HEK293 (cell line): Measurements from ENCODE around the gene EHD1.

ENCODE experiments used
- CTCF ChIA-PET: fragments of 350-600 bp; formaldehyde crosslinking; extraction: SDS; loops from one replicate; lab custom pipeline; 2021; ENCODE audit warnings: antibody characterized with exemption; lab: Yijun Ruan, JAX
- POLR2A ChIA-PET: fragments of 300-600 bp; formaldehyde crosslinking; extraction: SDS; loops from one replicate; lab custom pipeline; 2020; ENCODE audit warnings: antibody characterized with exemption, inconsistent platforms; lab: Yijun Ruan, JAX
- H3K27ac ChIP-seq: fragments of 200-500 bp; sonication (Bioruptor generic); 2 replicates; pipeline ENCODE4 v1.5.1; 2014; ENCODE audit warnings: low read depth, low read length, control low read depth, inconsistent platforms; ENCODE audit errors: extremely low read depth
- H3K36me3 ChIP-seq, 2 experiments: fragments of 200-500 bp in 1 of 2; sonication (Bioruptor generic) in 1 of 2; 1 replicate in 1 of 2; 2 replicates in 1 of 2; pipeline ENCODE4 v1.5.1; 2014 to 2017; ENCODE audit warnings: inconsistent platforms in 2 of 2, low read length in 2 of 2; ENCODE audit not compliant: control insufficient read depth in 2 of 2, insufficient read depth in 1 of 2
- H3K4me1 ChIP-seq: fragments of 200-500 bp; sonication (Bioruptor generic); 2 replicates; pipeline ENCODE4 v1.5.1; 2014; ENCODE audit warnings: mild to moderate bottlenecking, low read length, inconsistent platforms; ENCODE audit not compliant: control insufficient read depth, insufficient read depth
- H3K4me3 ChIP-seq: 2 replicates; pipeline ENCODE4 v1.5.1; 2011; ENCODE audit warnings: low read depth, mild to moderate bottlenecking, control low read depth, low read length, moderate library complexity
- H3K9me3 ChIP-seq: fragments of 200-500 bp; sonication (Bioruptor generic); 2 replicates; pipeline ENCODE4 v1.5.1; 2014; ENCODE audit warnings: low read depth, low read length, inconsistent platforms; ENCODE audit not compliant: control insufficient read depth, insufficient read depth
- FEZF1 ChIP-seq: fragments of 450-650 bp; formaldehyde crosslinking; IDR thresholded peaks from 2 replicates; pipeline ENCODE4 v1.5.1; 2016; ENCODE audit warnings: missing biosample characterization, missing genetic modification characterization
- RBAK ChIP-seq: fragments of 450-650 bp; formaldehyde crosslinking; IDR thresholded peaks from 2 replicates; pipeline ENCODE4 v1.5.1; 2016; ENCODE audit warnings: missing biosample characterization, missing genetic modification characterization
- SETDB1 ChIP-seq: IDR thresholded peaks from one replicate; pipeline ENCODE4 v1.6.1; 2017; ENCODE audit warnings: mild to moderate bottlenecking, low read length, moderate library complexity, mixed read lengths; ENCODE audit not compliant: insufficient read length
- YY1 ChIP-seq: fragments of 450-650 bp; formaldehyde crosslinking; IDR thresholded peaks from 2 replicates; pipeline ENCODE4 v1.5.1; 2018; ENCODE audit warnings: missing biosample characterization, missing genetic modification characterization
- ZFHX2 ChIP-seq: fragments of 450-650 bp; formaldehyde crosslinking; conservative IDR thresholded peaks from 2 replicates; pipeline ENCODE4 v1.5.1; 2016; ENCODE audit warnings: missing biosample characterization, missing genetic modification characterization
- ZIC2 ChIP-seq: fragments of 450-650 bp; formaldehyde crosslinking; IDR thresholded peaks from 2 replicates; pipeline ENCODE4 v1.5.1; 2016; ENCODE audit warnings: missing biosample characterization, missing genetic modification characterization
- ZNF114 ChIP-seq: fragments of 450-650 bp; formaldehyde crosslinking; IDR thresholded peaks from 2 replicates; pipeline ENCODE4 v1.5.0; 2017; ENCODE audit warnings: missing biosample characterization, missing genetic modification characterization
- ZNF16 ChIP-seq: fragments of 450-650 bp; formaldehyde crosslinking; IDR thresholded peaks from 2 replicates; pipeline ENCODE4 v1.5.1; 2016; ENCODE audit warnings: low read depth, missing biosample characterization, missing genetic modification characterization
- ZNF335 ChIP-seq: fragments of 450-650 bp; formaldehyde crosslinking; conservative IDR thresholded peaks from 2 replicates; pipeline ENCODE4 v1.5.1; 2016; ENCODE audit warnings: missing biosample characterization, missing genetic modification characterization
- ZNF658 ChIP-seq: fragments of 450-650 bp; formaldehyde crosslinking; IDR thresholded peaks from 2 replicates; pipeline ENCODE4; 2016; ENCODE audit warnings: missing biosample characterization, missing genetic modification characterization
- ZNF677 ChIP-seq: fragments of 450-650 bp; IDR thresholded peaks from 2 replicates; pipeline ENCODE4 v1.5.0; 2018; ENCODE audit warnings: missing biosample characterization, mild to moderate bottlenecking, missing genetic modification characterization, moderate library complexity
- ZNF785 ChIP-seq: fragments of 450-650 bp; formaldehyde crosslinking; IDR thresholded peaks from 2 replicates; pipeline ENCODE4 v1.5.1; 2016; ENCODE audit warnings: missing biosample characterization, missing genetic modification characterization
- ZNF791 ChIP-seq: fragments of 450-650 bp; formaldehyde crosslinking; IDR thresholded peaks from 2 replicates; pipeline ENCODE4 v1.5.1; 2016; ENCODE audit warnings: missing biosample characterization, missing genetic modification characterization
- TF ChIP-seq, protein P1 (sequence below): sonication (generic); formaldehyde crosslinking; IDR thresholded peaks from 2 replicates; pipeline ENCODE4 v1.8.1; 2022; ENCODE audit warnings: mild to moderate bottlenecking, moderate library complexity, missing genetic modification reagents
- TF ChIP-seq, protein P2 (sequence below): fragments of 450-650 bp; formaldehyde crosslinking; IDR thresholded peaks from 2 replicates; pipeline ENCODE4 v1.5.1; 2016; ENCODE audit warnings: missing biosample characterization, missing genetic modification characterization
- TF ChIP-seq, protein P3 (sequence below): fragments of 450-650 bp; formaldehyde crosslinking; IDR thresholded peaks from 2 replicates; pipeline ENCODE4 v1.5.1; 2016; ENCODE audit warnings: missing biosample characterization, missing genetic modification characterization
- TF ChIP-seq, protein P4 (sequence below): fragments of 450-650 bp; formaldehyde crosslinking; IDR thresholded peaks from 2 replicates; pipeline ENCODE4 v1.5.1; 2016; ENCODE audit warnings: missing biosample characterization, missing genetic modification characterization

Gene EHD1

DNA sequence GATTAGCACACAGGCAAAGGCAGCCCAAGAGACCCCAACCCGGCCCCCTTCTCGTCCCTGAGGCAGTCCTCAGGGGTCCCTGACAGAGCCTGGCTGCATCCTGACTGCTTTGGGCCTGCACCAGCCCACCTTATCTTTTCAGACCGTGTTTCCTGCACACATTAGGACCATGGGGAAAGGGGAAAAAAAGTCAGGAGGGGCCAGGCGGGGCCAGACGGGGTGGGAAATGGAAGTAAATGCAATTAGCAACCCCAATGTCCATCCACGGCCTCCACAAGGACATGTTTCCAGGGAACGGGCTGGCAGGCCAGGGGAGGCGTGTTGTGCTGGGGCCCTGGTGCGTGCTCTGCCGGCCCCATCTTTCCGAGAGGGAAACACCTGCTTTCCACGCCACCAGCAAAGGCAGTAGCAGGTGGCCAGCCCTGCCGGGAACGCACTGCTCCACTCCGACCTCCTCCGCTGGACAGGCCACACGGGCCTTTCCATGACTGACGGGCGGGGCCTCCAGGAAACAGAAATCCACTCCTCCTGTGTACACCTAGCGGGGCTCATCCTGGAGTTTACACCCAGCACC, 7.4 kb downstream of the EHD1 start:
- H3K36me3 ChIP-seq = peaks cover 0 to 27% of the 10 kb centered on the region in 2 experiments; a peak in 1 of 3 replicates

DNA sequence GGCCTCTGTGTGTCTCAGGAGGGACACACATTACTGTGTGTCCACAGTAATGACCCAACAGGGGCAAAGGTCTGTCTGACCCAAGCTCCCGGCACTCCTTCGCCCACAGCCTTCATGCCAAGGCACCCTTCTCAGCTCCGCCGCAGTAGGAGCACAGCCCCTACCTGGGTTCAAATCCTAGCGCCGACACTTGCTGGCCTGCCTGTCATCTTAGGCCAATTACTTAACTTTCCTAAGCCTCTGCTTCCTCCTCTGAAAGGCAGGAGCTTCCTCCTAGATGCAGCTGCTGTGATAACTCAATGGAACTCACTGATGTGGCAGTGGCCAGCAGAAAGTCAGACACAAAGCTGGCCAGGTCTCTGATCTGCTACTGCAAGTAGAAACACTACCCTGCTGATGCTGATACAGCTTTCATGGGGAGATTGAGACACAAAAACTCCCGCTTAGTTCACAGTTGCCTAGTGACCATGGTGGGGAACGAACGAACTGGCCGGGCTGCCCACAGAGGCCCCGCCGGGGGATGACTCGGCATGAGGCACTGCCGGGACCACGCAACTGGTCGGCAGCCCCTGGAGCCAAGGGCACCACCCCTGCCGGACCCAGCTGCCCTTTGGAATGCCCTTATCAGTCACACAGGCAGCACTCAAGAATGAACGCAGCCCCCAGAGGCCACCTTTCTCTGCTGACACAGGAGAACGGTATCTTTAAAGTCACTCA, 8.1 kb downstream of the EHD1 start:
- H3K9me3 ChIP-seq = no peaks in the 10 kb centered on the region
- TF ChIP-seq FEZF1 (tag by site-specific recombination) (no peak), ZNF658 (no peak), ZIC2 (tag by site-specific recombination) (0 out of 2 replicates have a peak, but pooled peaks have one; percentile 18)
- TF ChIP-seq, all 188 proteins: peak for 1
- ChIA-PET POLR2A (no interaction called here), CTCF (interaction anchor here (0.5 to 1.7 kb wide), 8 partner anchors 10 to 192 kb away, joined by 3 to 5 read pairs (median 3); no protein-coding TSS in a partner anchor)
- no peak overlapping the region for H3K27ac ChIP-seq
- H3K4me1 ChIP-seq = no peaks in the 10 kb centered on the region
- no peak overlapping the region for H3K4me3 ChIP-seq
- H3K36me3 ChIP-seq = peaks cover 0 to 27% of the 10 kb centered on the region in 2 experiments; a peak in 1 of 3 replicates

More for the DNA sequence above, 7.4 kb downstream of the EHD1 start:
- TF ChIP-seq ZNF785 (tag by site-specific recombination) (no peak), YY1 (tag by site-specific recombination) (no peak), ZNF677 (no peak), ZNF114 (tag by site-specific recombination) (no peak), RBAK (tag by site-specific recombination) (no peak), SETDB1 (no peak), ZNF335 (tag by site-specific recombination) (no peak), ZNF791 (tag by site-specific recombination) (no peak)
- TF ChIP-seq, protein P1, sequence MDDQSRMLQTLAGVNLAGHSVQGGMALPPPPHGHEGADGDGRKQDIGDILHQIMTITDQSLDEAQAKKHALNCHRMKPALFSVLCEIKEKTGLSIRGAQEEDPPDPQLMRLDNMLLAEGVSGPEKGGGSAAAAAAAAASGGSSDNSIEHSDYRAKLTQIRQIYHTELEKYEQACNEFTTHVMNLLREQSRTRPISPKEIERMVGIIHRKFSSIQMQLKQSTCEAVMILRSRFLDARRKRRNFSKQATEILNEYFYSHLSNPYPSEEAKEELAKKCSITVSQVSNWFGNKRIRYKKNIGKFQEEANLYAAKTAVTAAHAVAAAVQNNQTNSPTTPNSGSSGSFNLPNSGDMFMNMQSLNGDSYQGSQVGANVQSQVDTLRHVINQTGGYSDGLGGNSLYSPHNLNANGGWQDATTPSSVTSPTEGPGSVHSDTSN (CRISPR knock-in tag) = no peak
- TF ChIP-seq, protein P2, sequence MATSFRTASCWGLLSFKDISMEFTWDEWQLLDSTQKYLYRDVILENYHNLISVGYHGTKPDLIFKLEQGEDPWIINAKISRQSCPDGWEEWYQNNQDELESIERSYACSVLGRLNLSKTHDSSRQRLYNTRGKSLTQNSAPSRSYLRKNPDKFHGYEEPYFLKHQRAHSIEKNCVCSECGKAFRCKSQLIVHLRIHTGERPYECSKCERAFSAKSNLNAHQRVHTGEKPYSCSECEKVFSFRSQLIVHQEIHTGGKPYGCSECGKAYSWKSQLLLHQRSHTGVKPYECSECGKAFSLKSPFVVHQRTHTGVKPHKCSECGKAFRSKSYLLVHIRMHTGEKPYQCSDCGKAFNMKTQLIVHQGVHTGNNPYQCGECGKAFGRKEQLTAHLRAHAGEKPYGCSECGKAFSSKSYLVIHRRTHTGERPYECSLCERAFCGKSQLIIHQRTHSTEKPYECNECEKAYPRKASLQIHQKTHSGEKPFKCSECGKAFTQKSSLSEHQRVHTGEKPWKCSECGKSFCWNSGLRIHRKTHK (tag by site-specific recombination) = no peak
- TF ChIP-seq, protein P3, sequence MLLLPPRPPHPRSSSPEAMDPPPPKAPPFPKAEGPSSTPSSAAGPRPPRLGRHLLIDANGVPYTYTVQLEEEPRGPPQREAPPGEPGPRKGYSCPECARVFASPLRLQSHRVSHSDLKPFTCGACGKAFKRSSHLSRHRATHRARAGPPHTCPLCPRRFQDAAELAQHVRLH (tag by site-specific recombination) = no peak
- Histone ChIP-seq H3K4me1 (no peaks in the 10 kb centered on the region), H3K9me3 (no peaks in the 10 kb centered on the region), H3K4me3 (no peak overlapping the region), H3K27ac (no peak overlapping the region)
- CTCF ChIA-PET = interaction anchor here (0.5 to 1.3 kb wide), 6 partner anchors 9 to 191 kb away, joined by 3 to 5 read pairs (median 4); no protein-coding TSS in a partner anchor
- POLR2A ChIA-PET = no interaction called here

DNA sequence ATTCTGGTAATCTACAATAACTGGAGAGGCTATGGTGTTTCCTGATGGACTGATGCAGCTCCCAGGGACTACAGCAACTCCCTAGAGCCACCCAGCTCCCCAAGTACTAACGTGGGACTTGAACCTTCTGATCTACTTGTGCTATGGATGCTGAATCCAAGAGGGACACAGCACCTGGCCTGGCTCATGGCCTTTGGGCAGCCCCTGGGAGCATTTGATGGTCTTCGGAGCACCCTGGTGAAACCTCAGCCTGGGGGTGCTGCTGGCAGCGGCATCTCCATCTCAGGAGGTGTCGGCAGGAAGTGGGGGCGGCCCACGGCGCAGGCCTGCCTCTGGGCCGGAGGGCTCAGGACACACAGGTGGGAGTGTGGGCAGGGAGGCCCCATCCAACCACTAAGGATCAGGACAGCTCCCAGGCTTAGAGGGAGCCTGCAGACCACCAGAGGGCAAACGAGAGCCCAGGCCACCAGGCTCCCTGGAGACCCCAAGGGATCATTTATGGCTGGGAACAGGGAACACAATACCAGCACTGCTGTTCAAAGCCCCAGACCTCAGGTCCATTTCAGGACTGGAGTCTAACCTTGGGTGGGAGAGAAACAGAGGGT, 8.7 kb downstream of the EHD1 start:
- H3K36me3 ChIP-seq = peaks cover 0 to 24% of the 10 kb centered on the region in 2 experiments; a peak in 1 of 3 replicates
- ChIA-PET CTCF (interaction anchor here (0.5 to 3.7 kb wide), 9 partner anchors 9 to 171 kb away, joined by 3 to 22 read pairs (median 4); no protein-coding TSS in a partner anchor), POLR2A (interaction anchor here (1.5 kb wide), 1 partner anchor 8 kb away, joined by 4 read pairs; the partner anchor contains the start of gene EHD1)
- H3K4me1 ChIP-seq = no peaks in the 10 kb centered on the region
- no peak overlapping the region for H3K4me3 ChIP-seq
- no peak overlapping the region for H3K27ac ChIP-seq
- TF ChIP-seq ZFHX2 (tag by site-specific recombination) (0 out of 2 replicates have a peak, but pooled peaks have one; percentile 8), ZNF16 (tag by site-specific recombination) (no peak)
- TF ChIP-seq, protein P4, sequence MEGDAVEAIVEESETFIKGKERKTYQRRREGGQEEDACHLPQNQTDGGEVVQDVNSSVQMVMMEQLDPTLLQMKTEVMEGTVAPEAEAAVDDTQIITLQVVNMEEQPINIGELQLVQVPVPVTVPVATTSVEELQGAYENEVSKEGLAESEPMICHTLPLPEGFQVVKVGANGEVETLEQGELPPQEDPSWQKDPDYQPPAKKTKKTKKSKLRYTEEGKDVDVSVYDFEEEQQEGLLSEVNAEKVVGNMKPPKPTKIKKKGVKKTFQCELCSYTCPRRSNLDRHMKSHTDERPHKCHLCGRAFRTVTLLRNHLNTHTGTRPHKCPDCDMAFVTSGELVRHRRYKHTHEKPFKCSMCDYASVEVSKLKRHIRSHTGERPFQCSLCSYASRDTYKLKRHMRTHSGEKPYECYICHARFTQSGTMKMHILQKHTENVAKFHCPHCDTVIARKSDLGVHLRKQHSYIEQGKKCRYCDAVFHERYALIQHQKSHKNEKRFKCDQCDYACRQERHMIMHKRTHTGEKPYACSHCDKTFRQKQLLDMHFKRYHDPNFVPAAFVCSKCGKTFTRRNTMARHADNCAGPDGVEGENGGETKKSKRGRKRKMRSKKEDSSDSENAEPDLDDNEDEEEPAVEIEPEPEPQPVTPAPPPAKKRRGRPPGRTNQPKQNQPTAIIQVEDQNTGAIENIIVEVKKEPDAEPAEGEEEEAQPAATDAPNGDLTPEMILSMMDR (tag by site-specific recombination) = 0 out of 2 replicates have a peak, but pooled peaks have one; percentile 27
- TF ChIP-seq, all 188 proteins: peak for 2
- no peaks in the 10 kb centered on the region for H3K9me3 ChIP-seq
